HG03432 (cell line): ENCODE results near the gene HGS.
A peak's percentile ranks its signal among the peaks of the same experiment; 100 is the strongest.

Experiments used
- ATAC-seq: cut with Tn5 transposase; IDR thresholded peaks from one replicate; pipeline ENCODE4 v1.9.1; 2021; ENCODE audit warnings: mild to moderate bottlenecking, moderate library complexity; ENCODE audit not compliant: unreplicated experiment

HGS gene

DNA sequence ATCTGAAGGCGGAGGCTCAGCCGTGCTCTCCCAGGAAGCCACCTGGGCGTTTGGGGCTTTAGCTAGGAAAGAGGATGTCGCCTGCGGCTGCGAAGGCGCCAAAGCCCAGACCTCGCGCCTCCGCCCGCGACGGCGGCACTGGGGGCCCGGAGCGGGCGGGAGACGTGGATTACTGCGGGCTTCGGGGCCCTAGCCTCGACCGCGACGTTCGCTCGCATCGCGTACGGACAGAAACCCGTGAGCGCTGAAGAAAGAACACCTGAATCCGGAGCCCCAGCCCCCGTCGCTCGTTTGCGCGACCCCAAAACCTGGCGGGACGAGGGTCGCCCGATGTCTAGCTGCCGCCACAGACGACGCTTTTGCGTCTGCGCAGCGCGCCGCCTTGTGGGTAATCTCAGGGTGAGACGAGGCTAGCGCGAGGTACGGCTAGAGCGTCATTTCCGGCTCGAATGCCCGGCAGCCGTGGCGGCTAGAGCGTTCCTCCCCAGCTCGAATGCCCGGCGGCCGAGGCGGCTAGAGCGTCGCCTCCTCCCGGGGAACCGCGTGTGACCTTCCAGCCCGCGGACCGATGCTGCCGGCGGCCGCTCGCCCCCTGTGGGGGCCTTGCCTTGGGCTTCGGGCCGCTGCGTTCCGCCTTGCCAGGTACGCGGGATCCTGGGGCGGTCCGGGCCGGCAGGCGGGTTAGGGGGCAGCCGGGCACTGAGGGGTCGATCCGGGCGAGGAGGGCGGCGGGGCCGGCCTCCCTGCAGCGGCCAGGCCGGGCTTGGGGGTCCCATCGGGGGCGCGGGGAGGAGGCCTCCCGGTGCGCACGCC lies 19.3 kb downstream of the HGS start, which contains the start of gene MRPL12:
Gene MRPL12, plus strand, starts transcription at position 434 of the 813 bp plus-strand sequence. Its CDS starts 135 bp downstream, at position 569.
- peak; percentile 77 for ATAC-seq

DNA sequence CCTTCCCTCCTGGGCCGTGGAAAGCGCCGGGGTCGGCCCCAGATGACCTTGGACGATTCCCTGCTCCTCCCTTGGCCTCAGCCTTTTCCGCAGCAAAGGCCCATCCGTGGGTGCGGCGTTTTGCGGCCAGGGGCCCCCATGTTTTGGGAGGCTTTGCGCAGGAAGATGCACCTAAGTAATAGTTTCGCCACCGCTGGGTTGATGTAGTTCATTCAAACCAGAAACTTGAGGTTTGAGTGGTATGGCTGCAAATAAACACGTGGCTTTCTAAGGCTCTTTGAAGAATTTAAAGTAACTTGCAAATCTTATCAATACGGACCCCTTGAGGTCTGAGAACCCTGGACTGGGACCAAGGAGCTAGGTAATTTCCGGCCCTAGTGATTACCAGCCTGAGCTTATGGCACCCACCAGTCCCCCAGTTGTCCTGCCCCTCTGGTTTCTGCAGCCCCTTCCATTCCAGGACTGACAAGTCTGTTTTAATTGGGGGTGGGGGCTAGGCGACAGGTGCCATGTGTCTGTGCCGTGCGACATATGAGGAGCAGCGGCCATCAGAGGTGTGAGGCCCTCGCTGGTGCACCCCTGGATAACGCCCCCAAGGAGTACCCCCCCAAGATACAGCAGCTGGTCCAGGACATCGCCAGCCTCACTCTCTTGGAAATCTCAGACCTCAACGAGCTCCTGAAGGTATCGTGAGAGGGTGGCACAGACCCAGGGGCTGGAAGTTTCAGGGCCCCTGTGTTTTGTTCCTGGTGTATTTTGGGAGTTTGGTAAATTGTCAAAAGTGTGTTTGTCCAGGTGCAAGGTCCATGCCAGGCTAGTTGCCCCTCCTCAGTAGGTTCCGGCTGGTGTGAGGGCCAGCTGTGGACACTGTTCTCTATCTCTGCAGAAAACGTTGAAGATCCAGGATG lies 20.2 kb downstream of the HGS start:
- no peak for ATAC-seq

DNA sequence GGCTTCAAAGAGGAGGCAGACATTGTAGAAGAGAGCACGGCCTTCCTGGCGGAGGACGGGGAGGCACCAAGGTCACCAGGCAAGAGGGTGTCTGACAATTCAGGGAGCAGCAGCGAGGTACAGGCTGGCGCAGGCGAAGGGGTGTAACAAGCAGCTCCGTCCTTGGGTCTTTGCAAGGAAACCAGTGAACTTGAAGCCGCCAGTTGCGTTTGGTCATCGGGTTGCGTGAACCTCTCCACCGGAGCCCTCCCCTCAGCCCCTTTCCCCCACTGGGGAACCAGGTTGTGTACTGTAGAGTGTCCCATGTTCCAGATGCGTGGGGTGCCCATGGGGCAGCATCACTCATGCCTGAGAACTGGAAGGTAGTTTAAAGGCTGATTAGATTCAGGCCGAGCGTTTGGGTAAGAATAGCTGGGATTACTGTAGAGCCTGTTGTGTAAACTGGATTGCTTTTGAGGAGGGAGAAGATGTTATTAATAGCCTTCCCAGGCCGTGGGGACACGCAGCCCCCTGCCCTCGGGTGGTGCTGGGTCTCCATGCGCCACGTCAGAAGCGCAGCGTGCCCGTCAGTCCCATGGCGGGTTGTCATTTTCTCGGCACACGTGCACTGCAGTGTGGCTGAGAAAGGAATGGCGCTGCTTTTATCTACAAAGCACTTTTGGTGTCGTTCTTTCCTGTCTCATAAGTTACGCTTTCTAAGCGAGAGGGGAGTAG lies 21.9 kb downstream of the HGS start:
- ATAC-seq, result no peak

DNA sequence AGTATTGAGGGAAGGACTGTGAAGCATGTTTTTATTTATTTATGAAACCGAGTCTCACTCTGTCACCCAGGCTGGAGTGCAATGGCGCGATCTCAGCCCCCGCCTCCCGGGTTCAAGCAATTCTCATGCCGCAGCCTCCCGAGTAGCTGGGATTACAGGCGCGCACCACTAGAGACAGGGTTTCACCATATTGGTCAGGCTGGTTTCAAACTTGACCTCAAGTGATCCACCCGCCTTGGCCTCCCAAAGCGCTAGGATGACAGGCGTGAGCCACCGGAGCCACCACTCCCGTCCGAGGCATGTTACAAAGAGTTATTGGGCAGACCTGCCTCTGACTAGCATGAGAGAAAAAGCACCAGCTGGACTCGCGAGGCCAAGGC lies 22.4 kb downstream of the HGS start:
- ATAC-seq, result no peak

DNA sequence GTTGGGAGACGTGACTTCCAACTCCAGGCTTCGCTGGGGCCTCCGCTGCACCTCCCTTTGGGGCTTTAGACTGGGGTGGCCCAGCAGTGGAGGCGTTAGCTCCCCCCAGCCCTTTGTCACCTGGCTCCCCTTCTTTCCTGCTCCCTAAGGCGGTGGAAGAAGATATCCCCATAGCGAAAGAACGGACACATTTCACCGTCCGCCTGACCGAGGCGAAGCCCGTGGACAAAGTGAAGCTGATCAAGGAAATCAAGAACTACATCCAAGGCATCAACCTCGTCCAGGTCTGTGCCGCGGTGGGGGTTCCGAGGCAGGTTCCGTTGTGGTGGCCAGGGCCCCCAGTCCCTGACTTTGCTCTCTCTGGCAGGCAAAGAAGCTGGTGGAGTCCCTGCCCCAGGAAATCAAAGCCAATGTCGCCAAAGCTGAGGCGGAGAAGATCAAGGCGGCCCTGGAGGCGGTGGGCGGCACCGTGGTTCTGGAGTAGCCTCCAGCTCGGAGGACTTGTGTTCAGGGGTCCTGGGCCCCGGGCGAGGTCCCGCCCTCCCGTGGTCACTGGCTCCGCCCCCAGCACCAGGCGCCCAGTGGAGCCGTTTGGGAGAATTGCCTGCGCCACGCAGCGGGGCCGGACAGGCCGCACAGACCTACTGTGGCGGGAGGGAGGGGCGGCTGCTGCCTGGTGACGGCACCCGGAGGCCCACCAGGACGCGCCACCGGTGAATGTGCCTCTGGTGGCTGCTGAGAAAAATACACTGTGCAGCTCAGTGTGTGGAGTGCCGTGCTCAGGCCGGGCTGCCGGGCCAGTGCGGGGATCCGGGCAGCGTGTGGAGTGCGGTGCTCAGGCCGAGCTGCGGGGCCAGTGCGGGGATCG lies 23.2 kb downstream of the HGS start:
- no peak for ATAC-seq

DNA sequence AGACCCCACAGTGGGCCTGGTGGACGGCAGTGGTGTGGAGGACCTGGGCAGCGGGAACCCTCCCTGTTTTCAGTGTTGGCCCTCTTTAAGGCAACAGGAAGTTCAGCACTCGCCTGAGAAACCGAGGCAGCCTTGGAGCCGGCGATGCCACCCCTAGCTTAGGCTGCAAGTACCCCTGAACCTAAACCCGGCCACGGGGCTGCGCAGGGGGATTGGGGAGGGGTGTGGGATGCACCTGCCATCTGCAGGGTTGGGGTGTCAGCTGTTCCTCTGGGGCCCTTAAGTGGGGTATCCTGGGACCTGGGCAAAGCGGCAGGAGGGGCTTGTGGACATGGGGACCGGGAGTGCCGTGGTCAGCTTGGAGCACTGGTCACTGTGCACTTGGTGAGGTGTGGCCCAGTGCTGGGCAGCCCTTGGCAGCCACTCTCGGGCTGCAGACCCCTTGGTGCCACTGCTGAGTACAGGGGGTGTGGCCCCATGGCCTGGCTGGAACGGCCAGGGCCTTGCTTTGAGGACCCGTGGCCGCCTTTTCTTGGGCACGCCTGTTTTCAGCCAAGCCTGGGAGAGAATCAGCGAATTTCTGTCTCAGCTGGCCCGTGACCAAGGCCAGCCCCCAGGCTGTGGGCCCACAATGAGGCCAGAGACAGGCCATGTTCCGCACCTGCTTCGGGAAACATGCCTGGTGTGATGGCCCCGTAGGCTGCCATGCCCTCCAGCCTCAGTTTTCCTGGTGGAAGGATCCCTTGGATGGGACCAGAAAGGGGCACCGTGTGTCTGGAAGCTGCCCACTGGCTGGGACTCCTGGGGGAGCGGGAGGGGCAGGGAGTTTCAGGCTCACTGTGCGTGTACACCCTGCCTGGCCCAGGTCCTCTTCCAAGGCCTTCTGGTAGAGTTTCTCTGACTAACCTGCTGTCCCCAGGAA lies 24.2 kb downstream of the HGS start:
- ATAC-seq, result no peak

DNA sequence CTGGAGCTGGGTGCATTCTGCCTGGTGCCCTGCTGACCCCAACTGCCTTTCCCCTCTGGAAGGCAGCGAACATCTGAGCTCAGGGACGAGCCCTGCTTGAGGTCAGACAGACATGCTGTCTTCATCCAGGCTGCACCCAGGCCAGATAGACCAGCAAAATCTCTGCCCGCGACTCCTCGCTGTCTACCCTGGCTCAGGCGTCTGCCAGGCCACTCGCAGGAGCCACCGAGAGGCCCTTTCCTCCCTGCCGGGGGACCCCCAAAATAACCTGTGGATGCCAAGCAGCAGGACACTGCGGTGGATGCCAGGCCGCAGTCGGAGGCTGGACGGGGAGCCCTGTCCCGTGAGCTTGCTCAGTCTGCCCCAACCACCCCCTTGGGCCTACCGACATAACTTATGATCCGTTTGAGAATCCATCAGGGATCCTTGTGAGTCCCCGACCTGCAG lies 25.0 kb downstream of the HGS start:
- no peak for ATAC-seq

DNA sequence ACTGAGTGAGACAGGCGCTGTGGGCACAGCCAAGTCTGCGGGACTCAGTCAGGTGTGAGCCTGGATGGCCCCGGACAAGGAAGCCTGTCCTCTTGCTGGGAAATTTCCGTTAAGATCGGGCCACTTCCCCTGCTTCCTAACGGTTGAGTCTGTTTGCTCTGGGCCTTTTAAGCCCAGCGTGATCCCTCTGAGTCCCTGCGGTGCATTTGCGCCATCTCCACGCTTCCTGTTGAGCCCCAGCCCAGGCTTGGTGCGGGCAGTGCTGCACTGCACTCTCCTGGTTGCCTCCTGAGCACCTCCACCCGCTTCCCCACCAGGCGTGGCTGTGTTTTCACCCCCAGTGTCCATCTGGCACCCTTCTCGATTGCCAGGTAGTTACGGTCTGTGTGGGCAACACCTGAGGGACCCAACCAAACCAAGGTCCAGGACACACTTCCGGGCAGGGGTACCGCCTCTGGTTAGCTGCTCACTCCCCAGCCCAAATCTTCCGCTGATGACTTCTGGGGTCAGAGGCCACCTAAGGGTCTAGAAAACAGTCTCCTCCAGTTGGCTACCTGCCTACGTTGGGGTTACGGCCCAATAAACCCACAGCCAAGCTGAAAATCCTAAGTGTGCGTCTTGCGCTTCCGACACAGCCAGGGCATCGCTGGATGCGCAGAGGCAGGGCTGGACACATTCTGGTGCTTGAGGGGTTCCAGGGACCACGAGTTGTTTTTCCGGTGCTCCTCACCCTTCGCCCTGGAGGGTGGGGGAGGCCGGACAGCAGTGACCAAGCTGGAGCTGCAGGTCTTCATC lies 26.9 kb downstream of the HGS start:
- no peak for ATAC-seq

DNA sequence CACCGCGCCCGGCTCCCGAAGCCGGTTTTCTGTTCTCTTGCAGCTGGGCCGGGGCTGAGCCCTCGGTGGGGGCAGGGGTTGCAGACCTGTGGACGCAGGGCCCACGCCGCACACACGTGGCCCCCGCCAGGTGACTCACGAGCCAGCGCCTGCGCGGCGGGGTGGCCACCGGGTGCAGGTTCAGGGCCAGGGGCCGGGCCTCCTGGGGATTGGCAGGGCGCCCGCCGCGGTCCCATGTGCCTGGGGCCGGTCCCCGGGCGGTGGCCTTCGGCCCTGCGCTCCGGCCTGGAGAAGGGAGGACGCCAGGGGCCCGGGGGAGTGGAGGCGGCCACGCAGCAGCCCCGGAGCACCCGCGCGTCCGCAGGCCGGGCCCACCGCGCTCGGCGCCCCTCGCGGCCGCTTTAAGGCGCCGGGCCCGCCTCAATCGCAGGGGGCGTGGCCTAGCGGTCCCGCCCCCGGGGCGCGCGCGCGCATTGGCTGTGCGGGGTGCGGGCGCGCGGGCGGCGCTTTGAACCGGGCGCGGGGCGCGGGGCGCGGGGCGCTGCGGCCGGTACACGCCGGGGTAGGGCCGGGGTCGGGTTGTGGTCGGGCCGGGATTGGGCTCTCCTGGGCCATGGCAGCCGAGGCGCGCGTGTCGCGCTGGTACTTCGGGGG lies 28.1 kb downstream of the HGS start, which contains the start of gene SLC25A10:
Gene SLC25A10, plus strand, starts transcription at position 471 of the 654 bp plus-strand sequence. Its CDS starts 143 bp downstream, at position 614.
- ATAC-seq, result peak; percentile 62

DNA sequence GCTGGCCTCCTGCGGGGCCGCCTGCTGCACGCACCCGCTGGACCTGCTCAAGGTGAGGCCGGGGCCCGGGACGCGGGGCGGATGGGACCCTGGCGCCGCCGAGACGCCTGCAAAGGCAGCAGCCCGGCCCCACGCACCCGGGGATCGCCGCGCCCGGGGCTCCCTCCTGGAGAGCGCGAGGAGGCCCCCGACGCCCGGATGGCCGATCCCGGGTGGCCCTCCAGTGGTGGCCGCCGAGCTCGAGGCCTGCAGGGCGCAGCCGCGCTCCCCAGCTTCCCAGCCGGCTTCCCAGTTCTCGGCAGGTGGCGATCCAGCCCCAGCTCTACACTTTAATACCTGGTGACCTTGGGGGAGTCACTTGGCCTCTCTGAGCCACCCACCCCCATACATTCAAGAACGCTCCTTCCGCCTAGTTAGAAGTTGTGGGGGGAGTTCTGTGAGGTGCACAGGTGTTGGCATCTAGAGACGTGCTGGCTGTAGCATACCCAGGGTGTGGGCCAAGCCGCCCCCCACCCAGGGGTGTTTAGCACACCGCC lies 28.7 kb downstream of the HGS start:
- peak; percentile 14 for ATAC-seq

DNA sequence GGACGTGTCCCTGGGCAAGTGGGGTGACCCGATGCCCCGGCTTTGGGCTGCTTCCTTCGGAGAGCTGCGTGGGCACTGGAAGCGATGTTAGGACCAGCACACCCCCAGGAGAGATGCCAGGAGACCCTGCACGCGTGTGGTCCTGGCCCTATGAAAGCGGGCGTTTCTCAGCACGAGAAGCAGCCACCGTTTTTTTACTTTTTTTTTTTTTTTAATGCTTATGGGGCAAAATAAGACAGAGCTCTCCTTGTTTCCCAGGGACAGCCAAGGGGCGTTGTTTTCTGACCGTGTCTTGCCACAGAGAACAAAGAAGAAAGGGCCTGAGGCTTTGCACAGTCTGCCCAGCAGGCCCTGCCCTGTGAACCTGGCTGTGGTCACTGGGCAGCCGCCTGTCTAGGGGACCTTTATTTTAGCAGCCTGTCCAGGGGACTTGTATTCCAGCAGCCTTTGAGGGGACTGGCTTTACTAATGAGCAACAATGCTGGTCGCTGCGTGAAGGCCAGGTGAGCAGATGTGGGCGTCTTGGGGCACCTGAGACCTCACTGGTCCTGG lies 29.3 kb downstream of the HGS start:
- no peak for ATAC-seq

DNA sequence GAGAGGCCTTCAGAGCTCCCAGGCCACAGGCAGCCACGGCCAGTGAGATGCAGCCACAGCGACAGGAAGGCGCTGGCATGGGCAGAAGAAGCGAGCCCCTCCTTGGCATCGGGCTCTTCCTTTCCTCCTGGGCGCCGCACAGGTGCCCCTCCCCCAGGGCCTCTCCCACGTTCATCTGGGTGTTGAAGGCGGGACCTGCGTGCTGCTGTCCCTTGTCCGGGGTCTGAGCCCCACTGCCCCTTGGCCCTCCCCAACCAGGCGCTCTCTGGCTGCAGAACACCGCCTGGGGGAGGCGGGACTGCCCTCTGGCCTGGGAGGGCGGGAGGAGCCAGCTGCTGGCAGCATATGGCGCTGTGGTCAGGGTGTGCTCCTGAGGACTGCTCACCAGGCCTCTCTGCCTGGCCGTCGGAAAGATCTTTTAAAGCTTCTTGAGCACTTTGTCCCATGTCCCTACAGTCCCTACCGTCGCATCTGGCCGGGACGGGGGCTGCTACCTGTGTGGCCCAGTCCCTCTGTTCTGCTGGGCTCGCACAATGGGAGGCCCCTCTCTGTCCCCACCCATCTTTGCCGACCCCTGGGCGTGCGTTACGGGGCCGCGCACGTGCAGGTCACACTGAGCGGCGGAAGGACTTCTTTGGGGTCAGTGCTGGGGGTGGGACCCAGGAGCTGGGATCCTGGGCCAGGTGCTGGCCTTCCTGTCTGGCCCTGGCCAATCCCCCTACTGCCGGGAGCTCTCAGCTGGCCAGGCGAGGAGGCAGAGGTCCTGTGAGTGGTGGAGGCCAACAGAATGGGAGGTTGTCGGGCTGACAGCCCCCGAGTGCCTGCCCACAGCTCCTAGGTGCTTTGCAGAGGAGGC lies 30.0 kb downstream of the HGS start:
- ATAC-seq, result no peak

DNA sequence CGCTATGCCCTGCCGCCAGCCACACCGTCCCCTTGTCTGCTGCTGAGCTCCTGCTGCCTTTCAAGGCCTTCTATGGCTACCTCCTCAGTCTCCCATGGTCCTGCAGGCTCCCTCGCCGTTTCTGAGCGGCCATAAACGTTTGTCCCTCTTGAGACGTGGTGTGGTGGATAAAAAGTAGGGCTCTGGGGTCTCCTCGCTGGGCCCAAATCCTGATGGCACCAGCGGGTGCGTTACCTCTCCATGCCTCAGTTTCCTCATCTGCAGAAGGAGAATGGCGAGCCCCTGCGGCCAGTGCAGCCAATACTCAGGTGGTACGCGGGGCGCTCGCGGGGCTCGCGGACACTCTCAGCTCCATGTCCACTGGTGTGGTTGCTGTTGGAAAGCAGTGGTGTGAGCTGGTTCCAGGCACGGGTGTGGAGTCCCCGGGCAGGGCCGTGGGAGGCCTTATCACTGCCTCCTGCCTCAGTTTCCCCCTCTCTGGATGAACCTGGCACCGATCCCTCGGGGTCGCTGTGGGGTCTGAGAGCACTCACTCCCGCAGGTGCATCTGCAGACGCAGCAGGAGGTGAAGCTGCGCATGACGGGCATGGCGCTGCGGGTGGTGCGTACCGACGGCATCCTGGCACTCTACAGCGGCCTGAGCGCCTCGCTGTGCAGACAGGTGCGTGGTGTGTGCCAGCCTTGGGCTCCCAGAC lies 30.7 kb downstream of the HGS start:
- ATAC-seq, result no peak

DNA sequence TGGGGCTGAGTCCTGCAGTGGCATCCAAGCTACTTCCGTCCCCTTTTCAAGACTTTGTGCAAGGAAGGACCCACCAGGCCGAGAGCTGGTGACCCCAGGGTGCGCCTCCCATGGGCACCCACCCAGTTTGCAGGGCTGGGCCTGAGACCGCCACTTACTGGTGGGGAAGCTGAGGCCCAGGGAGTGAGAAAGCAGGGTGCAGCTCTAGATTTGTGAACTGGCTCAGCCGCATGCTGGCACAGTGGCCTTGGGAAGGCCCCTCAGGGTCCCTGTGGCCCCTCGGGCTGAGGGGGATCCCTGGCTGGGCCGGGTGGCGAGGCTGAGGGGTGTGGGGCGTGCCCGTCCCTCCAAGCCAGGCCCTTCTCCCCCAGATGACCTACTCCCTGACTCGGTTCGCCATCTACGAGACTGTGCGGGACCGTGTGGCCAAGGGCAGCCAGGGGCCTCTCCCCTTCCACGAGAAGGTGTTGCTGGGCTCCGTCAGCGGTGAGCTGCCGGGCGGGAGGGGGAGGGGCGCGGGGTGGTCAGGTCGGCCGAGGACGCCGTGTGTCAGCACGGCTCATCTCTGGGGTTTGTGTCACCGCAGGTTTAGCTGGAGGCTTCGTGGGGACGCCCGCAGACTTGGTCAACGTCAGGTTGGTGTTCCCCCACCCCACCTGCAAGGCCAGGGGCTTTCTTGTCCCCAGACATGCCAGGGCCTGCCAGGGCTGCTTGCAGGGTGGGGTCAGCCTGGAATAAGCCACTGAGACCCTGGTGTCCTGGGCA lies 31.5 kb downstream of the HGS start:
- no peak for ATAC-seq
